GM23338 (cell line): Measurements from ENCODE around the gene SPTLC2.

Experiments used
- CREB1 ChIP-seq: fragments of 250-450 bp; sonication (Bioruptor Pico); IDR thresholded peaks from 2 replicates; pipeline ENCODE4 v1.5.0; 2020; ENCODE audit warnings: low read depth, mild to moderate bottlenecking, moderate library complexity
- CTCF ChIP-seq, 2 experiments: fragments of 200-600 bp in 1 of 2; sonication (generic) in 1 of 2; conservative IDR thresholded peaks; 2 replicates each; pipeline versions ENCODE4 v1.5.1 to v1.6.1; 2016 to 2017; ENCODE audit warnings: antibody characterized with exemption in 2 of 2, low read depth in 2 of 2, mild to moderate bottlenecking in 2 of 2, moderate library complexity in 1 of 2
- ETS1 ChIP-seq: IDR thresholded peaks from 2 replicates; pipeline ENCODE4 v1.6.1; 2016; ENCODE audit warnings: antibody characterized with exemption
- EZH2 ChIP-seq: fragments of 200-600 bp; sonication (generic); IDR thresholded peaks from one replicate; pipeline ENCODE4 v1.8.0; 2017; ENCODE audit warnings: antibody characterized with exemption, mild to moderate bottlenecking, low read depth; ENCODE audit not compliant: unreplicated experiment
- EZH2phosphoT487 ChIP-seq: fragments of 200-600 bp; sonication (generic); IDR thresholded peaks from one replicate; pipeline ENCODE4 v1.8.1; 2018; ENCODE audit warnings: antibody characterized with exemption; ENCODE audit not compliant: unreplicated experiment
- JUNB ChIP-seq: IDR thresholded peaks from one replicate; pipeline ENCODE4 v1.6.1; 2016; ENCODE audit warnings: antibody characterized with exemption; ENCODE audit not compliant: unreplicated experiment
- NANOG ChIP-seq: IDR thresholded peaks from 2 replicates; pipeline ENCODE4 v1.6.1; 2016; ENCODE audit warnings: antibody characterized with exemption, borderline replicate concordance
- POLR2AphosphoS5 ChIP-seq: IDR thresholded peaks from 2 replicates; pipeline ENCODE4 v1.6.1; 2016; ENCODE audit warnings: antibody characterized with exemption, low read depth
- REST ChIP-seq: IDR thresholded peaks from one replicate; pipeline ENCODE4 v1.6.1; 2018; ENCODE audit warnings: antibody characterized with exemption; ENCODE audit not compliant: unreplicated experiment
- STAT1 ChIP-seq: IDR thresholded peaks from one replicate; pipeline ENCODE4 v1.6.1; 2016; ENCODE audit warnings: antibody characterized with exemption; ENCODE audit not compliant: unreplicated experiment
- ZNF114 ChIP-seq: fragments of 250-450 bp; sonication (Bioruptor Pico); IDR thresholded peaks from 2 replicates; pipeline ENCODE4 v1.5.0; 2020; ENCODE audit warnings: mild to moderate bottlenecking, moderate library complexity
- ZNF331 ChIP-seq: fragments of 250-450 bp; sonication (Bioruptor Pico); IDR thresholded peaks from 2 replicates; pipeline ENCODE4 v1.5.0; 2020; ENCODE audit warnings: low read depth, mild to moderate bottlenecking, moderate library complexity
- ZNF462 ChIP-seq: fragments of 250-450 bp; sonication (Bioruptor Pico); IDR thresholded peaks from 2 replicates; pipeline ENCODE4 v1.5.0; 2020; ENCODE audit warnings: mild to moderate bottlenecking, moderate library complexity

- TF ChIP-seq POLR2AphosphoS5 (no peak), CTCF (conservative IDR thresholded peaks at IDR 0.05; ENCODE audit: low read depth in 2 of 2) (no peak), REST (no peak), EZH2phosphoT487 (no peak), NANOG (no peak), CREB1 (CRISPR knock-in tag) (no peak), EZH2 (no peak), JUNB (no peak), STAT1 (no peak), ETS1 (no peak), ZNF462 (CRISPR knock-in tag) (no peak), ZNF331 (CRISPR knock-in tag) (no peak), ZNF114 (CRISPR knock-in tag) (no peak)
Observed at GRCh38 chr14:77478029-77478428, 138.4 kb downstream of the SPTLC2 start.
